HAP-1 (cell line): ENCODE results near the gene CCDC121.
"Not testable (repeated sequence)": the region's sequence is repeated elsewhere in the genome, so short reads cannot be mapped to it uniquely, and the experiment has no call there.

ENCODE experiments used
- DNase-seq, 2 experiments: peaks; one replicate each; pipeline ENCODE4 v3.0.0-alpha.2; 2016 to 2020; ENCODE audit warnings: low spot score in 2 of 2
- H3K27me3 ChIP-seq: fragments of 250-450 bp; sonication (Bioruptor Pico); 2 replicates; pipeline ENCODE4 v1.5.1; 2020; ENCODE audit warnings: low read depth, mild to moderate bottlenecking, moderate library complexity
- H3K36me3 ChIP-seq: fragments of 250-450 bp; sonication (Bioruptor Pico); replicated peaks from 2 replicates; pipeline ENCODE4 v1.5.1; 2020; ENCODE audit warnings: mild to moderate bottlenecking
- H3K4me1 ChIP-seq: fragments of 250-450 bp; sonication (Bioruptor Pico); 2 replicates; pipeline ENCODE4 v1.5.1; 2020; ENCODE audit warnings: mild to moderate bottlenecking
- H3K4me3 ChIP-seq: fragments of 250-450 bp; sonication (Bioruptor Pico); 2 replicates; pipeline ENCODE4 v1.5.1; 2020; ENCODE audit warnings: mild to moderate bottlenecking, moderate library complexity
- H3K9me3 ChIP-seq: fragments of 250-450 bp; sonication (Bioruptor Pico); 2 replicates; pipeline ENCODE4 v1.5.1; 2020; ENCODE audit warnings: mild to moderate bottlenecking, moderate library complexity
- in situ Hi-C: fragments of 300-500 bp; cut with MboI; formaldehyde crosslinking; loops from 3 replicates; pipeline ENCODE4 v1.14.3; 2020; ENCODE audit warnings: low sequenced_read_pairs, inconsistent platforms, mixed read lengths

The CCDC121 gene

GRCh38 chr2:27652341-27652740, 23.5 kb upstream of the CCDC121 start:
- no peak for DNase-seq
- in situ Hi-C loops = no loop called here
- no peaks in the 10 kb centered on the region for H3K9me3 ChIP-seq
- H3K4me1 ChIP-seq = peaks cover 4% of the 10 kb centered on the region
- H3K4me3 ChIP-seq = no peak overlapping the region
- H3K27me3 ChIP-seq = no peaks in the 10 kb centered on the region
- peaks cover 88% of the 10 kb centered on the region for H3K36me3 ChIP-seq

- Histone ChIP-seq H3K27me3 (no peaks in the 10 kb centered on the region), H3K36me3 (peaks cover 82% of the 10 kb centered on the region), H3K4me1 (peaks cover 4% of the 10 kb centered on the region), H3K9me3 (no peaks in the 10 kb centered on the region), H3K4me3 (no peak overlapping the region)
- in situ Hi-C loops = no loop called here
- DNase-seq = no peak
Observed at GRCh38 chr2:27651056-27651455, 22.2 kb upstream of the CCDC121 start.

- Histone ChIP-seq H3K36me3 (peaks cover 54% of the 10 kb centered on the region), H3K4me3 (no peak overlapping the region), H3K9me3 (no peaks in the 10 kb centered on the region), H3K4me1 (no peaks in the 10 kb centered on the region), H3K27me3 (no peaks in the 10 kb centered on the region)
- DNase-seq = no peak
- in situ Hi-C loops = no loop called here
Observed at GRCh38 chr2:27647737-27648136, 18.9 kb upstream of the CCDC121 start.

- Histone ChIP-seq H3K4me1 (no peaks in the 10 kb centered on the region), H3K36me3 (peaks cover 49% of the 10 kb centered on the region), H3K27me3 (no peaks in the 10 kb centered on the region), H3K4me3 (no peak overlapping the region), H3K9me3 (no peaks in the 10 kb centered on the region)
- in situ Hi-C loops = no loop called here
- no peak for DNase-seq
Observed at GRCh38 chr2:27647289-27647688, 18.5 kb upstream of the CCDC121 start.

GRCh38 chr2:27645197-27645596, 16.4 kb upstream of the CCDC121 start:
- DNase-seq = no peak
- H3K36me3 ChIP-seq = peaks cover 44% of the 10 kb centered on the region

GRCh38 chr2:27640722-27641245, 12.0 kb upstream of the CCDC121 start:
- H3K9me3 ChIP-seq = no peaks in the 10 kb centered on the region
- no peak for DNase-seq
- no peaks in the 10 kb centered on the region for H3K27me3 ChIP-seq
- H3K4me1 ChIP-seq = 0 out of 2 replicates have a peak, but pooled peaks cover 4% of the 10 kb centered on the region
- H3K4me3 ChIP-seq = no peak overlapping the region
- in situ Hi-C loops = no loop called here
- peaks cover 41% of the 10 kb centered on the region for H3K36me3 ChIP-seq

More at GRCh38 chr2:27645197-27645596, 16.4 kb upstream of the CCDC121 start:
- H3K4me3 ChIP-seq = no peak overlapping the region
- H3K4me1 ChIP-seq = 0 out of 2 replicates have a peak, but pooled peaks cover 1% of the 10 kb centered on the region
- in situ Hi-C loops = no loop called here
- no peaks in the 10 kb centered on the region for H3K27me3 ChIP-seq
- no peaks in the 10 kb centered on the region for H3K9me3 ChIP-seq

GRCh38 chr2:27638709-27639108, 9.9 kb upstream of the CCDC121 start:
- DNase-seq = no peak
- H3K36me3 ChIP-seq = peaks cover 49% of the 10 kb centered on the region
- no peaks in the 10 kb centered on the region for H3K27me3 ChIP-seq
- no peaks in the 10 kb centered on the region for H3K9me3 ChIP-seq
- 0 out of 2 replicates have a peak, but pooled peaks cover 4% of the 10 kb centered on the region for H3K4me1 ChIP-seq
- in situ Hi-C loops = no loop called here
- H3K4me3 ChIP-seq = no peak overlapping the region

- H3K27me3 ChIP-seq = no peaks in the 10 kb centered on the region
- H3K4me1 ChIP-seq = 0 out of 2 replicates have a peak, but pooled peaks cover 4% of the 10 kb centered on the region
- no peaks in the 10 kb centered on the region for H3K9me3 ChIP-seq
- H3K4me3 ChIP-seq = no peak overlapping the region
- H3K36me3 ChIP-seq = peaks cover 50% of the 10 kb centered on the region
- DNase-seq = no peak
- in situ Hi-C loops = no loop called here
Observed at GRCh38 chr2:27638037-27638637, 9.3 kb upstream of the CCDC121 start.

GRCh38 chr2:27636766-27637165, 8.0 kb upstream of the CCDC121 start:
- H3K9me3 ChIP-seq = no peaks in the 10 kb centered on the region
- no peak for DNase-seq
- H3K36me3 ChIP-seq = peaks cover 58% of the 10 kb centered on the region
- no peak overlapping the region for H3K4me3 ChIP-seq
- no peaks in the 10 kb centered on the region for H3K27me3 ChIP-seq
- 0 out of 2 replicates have a peak, but pooled peaks cover 4% of the 10 kb centered on the region for H3K4me1 ChIP-seq
- in situ Hi-C loops = no loop called here

- Histone ChIP-seq H3K4me3 (no peak overlapping the region), H3K4me1 (peaks cover 4% of the 10 kb centered on the region), H3K9me3 (no peaks in the 10 kb centered on the region), H3K27me3 (no peaks in the 10 kb centered on the region), H3K36me3 (peaks cover 52% of the 10 kb centered on the region)
- DNase-seq = no peak
- in situ Hi-C loops = no loop called here
Observed at GRCh38 chr2:27634291-27634690, 5.5 kb upstream of the CCDC121 start.

- not testable (repeated sequence) for H3K4me3 ChIP-seq
Observed at GRCh38 chr2:27630257-27630656, 1.4 kb upstream of the CCDC121 start.

GRCh38 chr2:27627963-27628766, 647 bp downstream of the CCDC121 start:
- DNase-seq = no peak

More at GRCh38 chr2:27630257-27630656, 1.4 kb upstream of the CCDC121 start:
- in situ Hi-C loops, H3K4me1 ChIP-seq, H3K27me3 ChIP-seq, H3K9me3 ChIP-seq, DNase-seq: not testable (repeated sequence)
- H3K36me3 ChIP-seq = peaks cover 28% of the 10 kb centered on the region

GRCh38 chr2:27626921-27627320, 1.9 kb downstream of the CCDC121 start:
- Histone ChIP-seq H3K4me1 (peaks cover 11% of the 10 kb centered on the region), H3K36me3 (peaks cover 13% of the 10 kb centered on the region)
- H3K4me3 ChIP-seq, H3K27me3 ChIP-seq, DNase-seq, H3K9me3 ChIP-seq, in situ Hi-C loops: not testable (repeated sequence)

More at GRCh38 chr2:27627963-27628766, 647 bp downstream of the CCDC121 start:
- in situ Hi-C loops = no loop called here
- H3K4me1 ChIP-seq = peaks cover 4% of the 10 kb centered on the region
- H3K9me3 ChIP-seq = no peaks in the 10 kb centered on the region
- H3K27me3 ChIP-seq = no peaks in the 10 kb centered on the region
- H3K4me3 ChIP-seq = peak overlapping the region; percentile 85
- peaks cover 24% of the 10 kb centered on the region for H3K36me3 ChIP-seq

- DNase-seq, H3K9me3 ChIP-seq, H3K4me3 ChIP-seq, in situ Hi-C loops, H3K27me3 ChIP-seq: not testable (repeated sequence)
- H3K4me1 ChIP-seq = peaks cover 11% of the 10 kb centered on the region
- H3K36me3 ChIP-seq = peaks cover 17% of the 10 kb centered on the region
Observed at GRCh38 chr2:27626323-27626722, 2.5 kb downstream of the CCDC121 start.
